Purkinje cell (primary cell): Measurements from ENCODE around the gene MARCHF11. TPM values are rescaled to one million over a fixed set of nuclear protein-coding genes. Genes with fewer than 3 reads are reported as not detected.

Source experiments
- polyA plus RNA-seq: library from polyadenylated mRNA; unstranded; fragments of >200 nt; fragmentation: Nextera tagmentation; gene quantifications from 2 replicates; pipeline ENCODE4 v1.2.1, GENCODE V29; 2014

Gene MARCHF11
- polyA plus RNA-seq: 0.60 TPM in 1 of 2 replicates, not detected in the other

GRCh38 chr5:16179511-16179935 is at the start of gene MARCHF11:
Gene MARCHF11, minus strand, starts transcription at chr5:16179791. Its CDS starts 216 bp downstream, at chr5:16179575.

